ENCODE measurements around the gene DCXR. TPM values are rescaled to one million over a fixed set of nuclear protein-coding genes. Genes with fewer than 3 reads are reported as not detected.

The DCXR gene
- total RNA-seq, 3 donors from 2014 or later: 84.9 to 151 (median 124) TPM

DNA sequence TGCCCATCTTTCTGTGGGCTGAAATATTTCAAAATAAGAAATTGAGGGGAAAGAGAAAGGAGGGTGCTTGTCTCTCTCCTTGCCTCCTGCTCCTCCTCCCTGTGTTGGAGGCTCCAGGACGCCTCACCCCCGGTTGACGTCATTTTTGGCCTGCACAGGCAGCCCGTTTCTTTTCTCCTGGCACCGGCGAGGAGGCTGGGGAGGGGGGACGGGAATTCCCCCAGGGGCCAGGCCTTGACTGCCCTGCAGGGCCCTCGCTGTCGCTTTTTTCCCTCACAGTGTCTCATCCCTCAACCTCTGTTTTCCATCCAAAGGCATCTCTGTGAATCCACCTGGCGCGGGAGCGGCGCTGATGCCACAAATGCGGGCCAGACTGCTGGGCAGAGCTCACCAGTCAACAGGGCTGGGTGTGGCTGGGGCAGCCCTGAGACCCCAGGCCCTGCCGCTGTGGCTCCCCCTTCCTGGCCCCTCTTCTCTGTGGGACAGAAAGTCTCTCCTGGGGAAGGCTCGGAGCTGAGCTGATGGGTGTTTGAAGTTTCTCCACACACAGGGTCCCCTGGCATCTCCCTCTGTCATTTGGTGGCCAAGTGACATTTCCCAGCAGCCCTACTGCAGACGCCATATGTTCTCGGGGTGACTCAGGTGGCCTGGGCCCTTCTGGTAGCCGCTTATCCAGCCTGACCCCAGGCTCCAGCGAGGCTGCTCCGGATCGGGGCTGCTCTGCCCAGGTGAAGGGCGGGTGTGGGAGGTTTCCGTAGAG, 30.8 kb downstream of the DCXR start:
- DNase-seq (no peak), ATAC-seq (no peak)
- Histone ChIP-seq H3K4me1 (ENCODE audit: low read depth) (no peaks in the 10 kb centered on the region), H3K4me3 (no peak overlapping the region), H3K36me3 (ENCODE audit: low read depth) (no peaks in the 10 kb centered on the region), H3K9me3 (no peaks in the 10 kb centered on the region)
- TF ChIP-seq, protein P1, sequence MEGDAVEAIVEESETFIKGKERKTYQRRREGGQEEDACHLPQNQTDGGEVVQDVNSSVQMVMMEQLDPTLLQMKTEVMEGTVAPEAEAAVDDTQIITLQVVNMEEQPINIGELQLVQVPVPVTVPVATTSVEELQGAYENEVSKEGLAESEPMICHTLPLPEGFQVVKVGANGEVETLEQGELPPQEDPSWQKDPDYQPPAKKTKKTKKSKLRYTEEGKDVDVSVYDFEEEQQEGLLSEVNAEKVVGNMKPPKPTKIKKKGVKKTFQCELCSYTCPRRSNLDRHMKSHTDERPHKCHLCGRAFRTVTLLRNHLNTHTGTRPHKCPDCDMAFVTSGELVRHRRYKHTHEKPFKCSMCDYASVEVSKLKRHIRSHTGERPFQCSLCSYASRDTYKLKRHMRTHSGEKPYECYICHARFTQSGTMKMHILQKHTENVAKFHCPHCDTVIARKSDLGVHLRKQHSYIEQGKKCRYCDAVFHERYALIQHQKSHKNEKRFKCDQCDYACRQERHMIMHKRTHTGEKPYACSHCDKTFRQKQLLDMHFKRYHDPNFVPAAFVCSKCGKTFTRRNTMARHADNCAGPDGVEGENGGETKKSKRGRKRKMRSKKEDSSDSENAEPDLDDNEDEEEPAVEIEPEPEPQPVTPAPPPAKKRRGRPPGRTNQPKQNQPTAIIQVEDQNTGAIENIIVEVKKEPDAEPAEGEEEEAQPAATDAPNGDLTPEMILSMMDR (IDR thresholded peaks at IDR 0.05): no peak
- intact Hi-C loops (cut with DNase I, micrococcal nuclease): no loop called here

DNA sequence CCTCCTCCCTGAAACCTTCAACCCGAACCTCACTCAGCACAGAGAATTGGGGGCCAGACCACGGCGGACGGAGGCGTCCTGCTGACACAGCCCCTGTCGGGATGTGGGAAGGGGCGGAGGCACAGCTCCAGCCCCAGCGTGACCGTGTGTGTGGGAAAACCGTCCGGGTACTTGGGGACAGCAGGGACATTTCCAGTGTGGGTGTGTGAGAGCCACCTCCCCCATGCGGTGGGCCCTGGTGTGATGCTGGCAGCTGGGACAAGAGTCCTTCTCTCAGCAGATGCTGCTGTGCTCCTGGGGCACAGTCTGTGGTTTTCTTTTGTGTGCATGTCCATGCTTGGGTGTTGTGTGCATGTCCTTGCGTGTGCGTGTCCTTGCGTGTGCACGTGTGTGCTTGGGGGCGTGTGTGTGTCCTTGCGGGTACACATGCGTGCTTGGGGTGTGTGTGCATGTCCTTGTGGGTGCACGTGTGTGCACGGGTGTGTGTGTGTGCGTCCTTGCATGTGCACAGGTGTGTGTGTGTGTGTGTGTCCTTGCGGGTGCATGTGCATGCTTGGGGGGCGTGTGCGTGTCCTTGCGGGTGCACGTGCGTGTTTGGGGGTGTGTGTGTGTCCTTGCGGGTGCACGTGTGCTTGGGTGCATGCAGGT, 31.7 kb downstream of the DCXR start:
- no peak overlapping the region for H3K4me3 ChIP-seq
- H3K36me3 ChIP-seq (ENCODE audit: low read depth): no peaks in the 10 kb centered on the region
- TF ChIP-seq, protein P1 (IDR thresholded peaks at IDR 0.05): no peak
- H3K4me1 ChIP-seq (ENCODE audit: low read depth): no peaks in the 10 kb centered on the region
- intact Hi-C loops (cut with DNase I, micrococcal nuclease): no loop called here
- H3K9me3 ChIP-seq: no peaks in the 10 kb centered on the region
- ATAC-seq: no peak
- no peak for DNase-seq

DNA sequence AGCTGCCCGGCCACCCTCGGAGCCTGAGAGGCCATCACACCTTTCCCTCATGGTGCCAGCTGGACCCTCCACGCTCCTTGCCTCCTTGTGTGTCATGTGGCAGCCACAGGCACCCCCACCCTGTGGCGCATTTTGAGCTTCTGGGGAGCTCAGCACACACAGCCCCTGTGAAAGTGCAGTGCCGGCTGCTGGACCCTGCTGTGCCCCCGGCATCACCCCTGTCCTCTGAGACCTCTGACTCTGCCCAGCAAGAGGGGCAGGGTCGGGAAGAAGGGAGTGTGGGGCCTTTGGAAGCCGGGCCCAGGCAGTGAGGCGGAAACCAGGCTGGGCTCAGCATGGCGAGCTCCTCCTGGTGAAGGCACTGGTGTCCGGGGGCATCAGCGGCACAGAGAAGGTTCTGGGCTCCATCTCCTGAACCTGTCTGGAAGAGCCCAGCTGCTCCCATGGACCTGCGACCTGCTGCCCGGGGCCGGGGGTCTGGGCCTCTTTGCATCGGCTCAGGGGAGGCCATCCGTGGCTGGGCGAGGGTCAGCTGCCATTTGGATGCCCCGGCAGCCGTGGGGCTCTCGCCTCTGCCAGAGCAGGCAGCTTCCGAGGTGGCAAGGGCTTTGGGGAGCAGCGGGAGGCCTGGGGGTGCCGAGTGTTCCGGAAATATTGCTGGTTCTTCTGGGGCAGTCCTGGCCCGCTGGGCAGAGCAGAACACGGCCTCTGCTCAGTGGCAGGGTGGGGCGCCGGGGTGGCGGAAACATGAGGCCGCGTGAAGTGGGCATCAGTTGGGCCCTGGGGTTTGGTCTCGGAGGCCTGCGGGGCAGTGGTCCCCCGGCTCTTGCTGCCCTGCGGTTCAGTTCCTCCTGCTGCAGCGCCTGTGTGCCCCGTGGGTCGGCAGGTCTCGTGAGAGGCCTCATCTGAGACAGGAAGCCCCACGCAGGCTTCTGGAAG, 32.7 kb downstream of the DCXR start:
- TF ChIP-seq, protein P1 (IDR thresholded peaks at IDR 0.05): no peak
- Histone ChIP-seq H3K4me3 (no peak overlapping the region), H3K4me1 (ENCODE audit: low read depth) (no peaks in the 10 kb centered on the region), H3K36me3 (ENCODE audit: low read depth) (no peaks in the 10 kb centered on the region), H3K9me3 (no peaks in the 10 kb centered on the region)
- intact Hi-C loops (cut with DNase I, micrococcal nuclease): no loop called here
- ATAC-seq: no peak
- no peak for DNase-seq

DNA sequence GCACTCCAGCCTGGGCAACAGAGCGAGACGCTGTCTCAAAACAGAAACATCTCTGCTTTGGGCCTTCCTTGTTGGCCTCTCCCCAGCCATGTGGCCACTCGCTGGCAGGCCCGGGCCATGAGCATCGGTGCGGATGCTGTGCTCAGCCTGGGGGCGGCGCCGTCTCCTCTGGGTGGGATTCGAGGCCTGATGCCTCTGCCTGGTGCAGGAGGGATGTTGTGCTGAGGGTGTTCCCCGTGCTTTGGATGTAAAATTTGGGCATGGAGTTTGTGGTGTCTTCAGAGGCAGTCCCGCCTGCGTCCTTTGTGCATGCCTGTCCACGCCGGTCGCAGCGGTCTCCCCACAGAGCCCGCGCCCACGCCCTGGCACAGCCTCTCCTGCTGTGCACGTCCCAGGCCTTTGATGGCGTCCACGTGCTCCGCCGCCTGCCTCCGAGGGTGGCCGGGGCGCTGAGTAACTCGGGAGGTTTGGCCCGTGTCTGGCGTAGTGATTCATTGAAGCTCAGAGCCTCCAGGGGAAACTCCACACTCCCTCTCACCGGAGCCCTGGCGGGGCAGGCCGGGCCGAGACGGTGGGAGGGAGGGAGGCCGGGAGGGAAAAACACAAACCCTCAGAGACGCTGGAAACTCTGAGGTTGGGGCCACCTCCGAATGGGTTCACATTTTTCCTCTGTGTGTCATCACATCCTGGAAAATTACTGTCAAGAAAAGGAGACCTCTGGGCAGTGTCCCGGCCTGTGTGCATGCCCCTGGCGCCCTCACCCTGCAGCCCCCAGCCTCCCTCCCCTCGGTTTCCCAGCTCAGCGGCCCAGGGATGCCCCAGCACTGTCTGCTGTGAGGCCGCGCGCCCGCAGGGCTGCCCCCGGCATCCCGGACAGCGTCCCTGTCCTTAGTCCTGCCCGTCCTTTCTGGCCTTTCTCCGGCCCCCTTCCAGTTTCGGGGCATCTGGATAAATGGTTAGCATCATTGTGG, 33.8 kb downstream of the DCXR start:
- Histone ChIP-seq H3K4me1 (ENCODE audit: low read depth) (no peaks in the 10 kb centered on the region), H3K4me3 (no peak overlapping the region), H3K36me3 (ENCODE audit: low read depth) (no peaks in the 10 kb centered on the region), H3K9me3 (no peaks in the 10 kb centered on the region)
- TF ChIP-seq, protein P1 (IDR thresholded peaks at IDR 0.05): no peak
- ATAC-seq: peak; percentile 32
- no peak for DNase-seq
- intact Hi-C loops (cut with DNase I, micrococcal nuclease): no loop called here
